SU-DHL-6 (cell line): ENCODE results near the gene ZNF668.

Experiments used
- EZH2phosphoT487 ChIP-seq: fragments of 200-600 bp; sonication (generic), shearing (Covaris generic); conservative IDR thresholded peaks from 2 replicates; pipeline ENCODE4 v1.6.1; 2018; ENCODE audit warnings: mild to moderate bottlenecking, antibody characterized with exemption, low read length, moderate library complexity, mixed read lengths
- TF ChIP-seq, protein P1 (sequence below): fragments of 200-600 bp; sonication (generic); IDR thresholded peaks from one replicate; pipeline ENCODE4 v1.5.1; 2017; ENCODE audit warnings: antibody characterized with exemption, mild to moderate bottlenecking, low read length, moderate library complexity; ENCODE audit not compliant: insufficient read depth, poor library complexity, severe bottlenecking

DNA sequence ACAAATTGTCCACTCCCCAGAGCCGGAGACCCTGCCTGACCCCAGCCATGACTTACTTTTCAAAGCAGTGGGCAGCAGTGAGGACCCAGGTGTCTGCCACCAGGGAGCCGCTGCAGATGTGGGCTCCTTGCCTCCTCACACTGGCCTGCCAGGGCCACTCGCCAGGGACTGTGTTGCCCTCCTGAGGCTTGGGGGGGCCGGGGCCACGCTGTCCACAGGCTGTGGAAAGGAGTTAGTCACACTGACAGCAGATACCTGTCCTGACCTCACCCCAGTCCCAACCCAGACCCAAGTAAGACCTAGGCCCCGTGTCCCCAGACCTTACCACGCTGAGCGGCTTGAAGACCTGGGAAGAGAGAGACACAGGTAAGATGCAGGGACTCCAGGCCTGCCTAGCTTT lies 13.4 kb upstream of the ZNF668 start:
- TF ChIP-seq, protein P1, sequence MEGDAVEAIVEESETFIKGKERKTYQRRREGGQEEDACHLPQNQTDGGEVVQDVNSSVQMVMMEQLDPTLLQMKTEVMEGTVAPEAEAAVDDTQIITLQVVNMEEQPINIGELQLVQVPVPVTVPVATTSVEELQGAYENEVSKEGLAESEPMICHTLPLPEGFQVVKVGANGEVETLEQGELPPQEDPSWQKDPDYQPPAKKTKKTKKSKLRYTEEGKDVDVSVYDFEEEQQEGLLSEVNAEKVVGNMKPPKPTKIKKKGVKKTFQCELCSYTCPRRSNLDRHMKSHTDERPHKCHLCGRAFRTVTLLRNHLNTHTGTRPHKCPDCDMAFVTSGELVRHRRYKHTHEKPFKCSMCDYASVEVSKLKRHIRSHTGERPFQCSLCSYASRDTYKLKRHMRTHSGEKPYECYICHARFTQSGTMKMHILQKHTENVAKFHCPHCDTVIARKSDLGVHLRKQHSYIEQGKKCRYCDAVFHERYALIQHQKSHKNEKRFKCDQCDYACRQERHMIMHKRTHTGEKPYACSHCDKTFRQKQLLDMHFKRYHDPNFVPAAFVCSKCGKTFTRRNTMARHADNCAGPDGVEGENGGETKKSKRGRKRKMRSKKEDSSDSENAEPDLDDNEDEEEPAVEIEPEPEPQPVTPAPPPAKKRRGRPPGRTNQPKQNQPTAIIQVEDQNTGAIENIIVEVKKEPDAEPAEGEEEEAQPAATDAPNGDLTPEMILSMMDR: no peak
- TF ChIP-seq EZH2phosphoT487: no peak
